ENCODE data around the gene ZNF100.
"Not testable (repeated sequence)": the region's sequence is repeated elsewhere in the genome, so short reads cannot be mapped to it uniquely, and the experiment has no call there.

Gene ZNF100

DNA sequence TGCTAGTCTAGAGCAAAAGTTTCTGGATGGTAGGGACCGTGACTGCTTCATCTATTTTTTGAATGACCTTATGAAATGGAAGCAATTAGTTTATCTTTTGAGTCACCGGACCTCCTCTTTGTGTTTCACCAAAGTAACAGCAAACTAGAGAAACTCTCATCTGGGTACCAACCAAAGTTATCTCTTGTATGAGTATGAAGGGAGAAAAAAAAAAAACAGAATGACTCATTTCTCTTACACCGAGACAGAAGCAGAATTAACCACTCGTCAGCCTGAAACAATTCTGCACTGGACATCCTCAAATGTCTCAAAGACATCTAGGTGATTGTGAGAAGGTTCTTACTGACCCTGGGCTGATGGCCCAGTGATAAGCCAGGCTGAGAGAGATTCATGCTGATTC is 18.3 kb downstream of the ZNF100 start:
- Histone ChIP-seq H3K4me3 (ENCODE audit: low read length) (no peak overlapping the region), H3K27ac (ENCODE audit: low read length) (no peak overlapping the region), H3K9me3 (ENCODE audit: insufficient read depth, low read length) (peaks cover 24% of the 10 kb centered on the region; the same call in 1 of the 2 replicates), H3K36me3 (replicated peaks; ENCODE audit: low read depth, low read length) (peaks cover 93% of the 10 kb centered on the region), H3K4me2 (ENCODE audit: low read length) (no peak overlapping the region), H4K20me1 (ENCODE audit: insufficient read depth, low read length) (0 out of 2 replicates have a peak, but pooled peaks cover 4% of the 10 kb centered on the region), H3K27me3 (ENCODE audit: low read depth, low read length) (no peaks in the 10 kb centered on the region), H3K9ac (ENCODE audit: low read length) (no peak overlapping the region), H3K4me1 (ENCODE audit: low read length) (no peaks in the 10 kb centered on the region), H3K79me2 (ENCODE audit: low read length) (peaks cover 66% of the 10 kb centered on the region), H2AFZ (ENCODE audit: low read depth, low read length) (no peak overlapping the region)
- TF ChIP-seq CTCF (IDR thresholded peaks at IDR 0.05; ENCODE audit: low read depth, low read length) (no peak), EZH2phosphoT487 (IDR thresholded peaks at IDR 0.05; ENCODE audit: low read depth) (no peak)

GRCh38 chr19:21748088-21748487 is 19.3 kb downstream of the ZNF100 start:
- H3K9me3 ChIP-seq (ENCODE audit: insufficient read depth, low read length) = peaks cover 24% of the 10 kb centered on the region; the same call in 1 of the 2 replicates
- H3K27ac ChIP-seq (ENCODE audit: low read length) = no peak overlapping the region
- H3K4me1 ChIP-seq (ENCODE audit: low read length) = no peaks in the 10 kb centered on the region
- no peaks in the 10 kb centered on the region for H3K27me3 ChIP-seq (ENCODE audit: low read depth, low read length)
- H4K20me1 ChIP-seq (ENCODE audit: insufficient read depth, low read length) = 0 out of 2 replicates have a peak, but pooled peaks cover 4% of the 10 kb centered on the region
- no peak overlapping the region for H3K4me3 ChIP-seq (ENCODE audit: low read length)
- TF ChIP-seq EZH2phosphoT487 (IDR thresholded peaks at IDR 0.05; ENCODE audit: low read depth) (no peak), CTCF (IDR thresholded peaks at IDR 0.05; ENCODE audit: low read depth, low read length) (no peak)
- no peak overlapping the region for H2AFZ ChIP-seq (ENCODE audit: low read depth, low read length)
- peaks cover 63% of the 10 kb centered on the region for H3K79me2 ChIP-seq (ENCODE audit: low read length)
- no peak overlapping the region for H3K4me2 ChIP-seq (ENCODE audit: low read length)
- H3K9ac ChIP-seq (ENCODE audit: low read length) = no peak overlapping the region
- H3K36me3 ChIP-seq (replicated peaks; ENCODE audit: low read depth, low read length) = peaks cover 89% of the 10 kb centered on the region

GRCh38 chr19:21740559-21740958 is 26.8 kb downstream of the ZNF100 start:
- H3K4me1 ChIP-seq (ENCODE audit: low read length) = no peaks in the 10 kb centered on the region
- peaks cover 7% of the 10 kb centered on the region for H3K9me3 ChIP-seq (ENCODE audit: insufficient read depth, low read length)
- H3K79me2 ChIP-seq (ENCODE audit: low read length) = no peaks in the 10 kb centered on the region; the same call in 1 of the 2 replicates
- no peaks in the 10 kb centered on the region for H4K20me1 ChIP-seq (ENCODE audit: insufficient read depth, low read length)
- no peak overlapping the region for H2AFZ ChIP-seq (ENCODE audit: low read depth, low read length)
- H3K27ac ChIP-seq (ENCODE audit: low read length) = no peak overlapping the region
- H3K9ac ChIP-seq (ENCODE audit: low read length) = no peak overlapping the region
- no peaks in the 10 kb centered on the region for H3K27me3 ChIP-seq (ENCODE audit: low read depth, low read length)
- no peak overlapping the region for H3K4me3 ChIP-seq (ENCODE audit: low read length)
- H3K4me2 ChIP-seq (ENCODE audit: low read length) = no peak overlapping the region
- peaks cover 71% of the 10 kb centered on the region for H3K36me3 ChIP-seq (replicated peaks; ENCODE audit: low read depth, low read length)
- no peak for TF ChIP-seq CTCF (IDR thresholded peaks at IDR 0.05; ENCODE audit: low read depth, low read length)
- TF ChIP-seq EZH2phosphoT487 (IDR thresholded peaks at IDR 0.05; ENCODE audit: low read depth) = no peak

DNA sequence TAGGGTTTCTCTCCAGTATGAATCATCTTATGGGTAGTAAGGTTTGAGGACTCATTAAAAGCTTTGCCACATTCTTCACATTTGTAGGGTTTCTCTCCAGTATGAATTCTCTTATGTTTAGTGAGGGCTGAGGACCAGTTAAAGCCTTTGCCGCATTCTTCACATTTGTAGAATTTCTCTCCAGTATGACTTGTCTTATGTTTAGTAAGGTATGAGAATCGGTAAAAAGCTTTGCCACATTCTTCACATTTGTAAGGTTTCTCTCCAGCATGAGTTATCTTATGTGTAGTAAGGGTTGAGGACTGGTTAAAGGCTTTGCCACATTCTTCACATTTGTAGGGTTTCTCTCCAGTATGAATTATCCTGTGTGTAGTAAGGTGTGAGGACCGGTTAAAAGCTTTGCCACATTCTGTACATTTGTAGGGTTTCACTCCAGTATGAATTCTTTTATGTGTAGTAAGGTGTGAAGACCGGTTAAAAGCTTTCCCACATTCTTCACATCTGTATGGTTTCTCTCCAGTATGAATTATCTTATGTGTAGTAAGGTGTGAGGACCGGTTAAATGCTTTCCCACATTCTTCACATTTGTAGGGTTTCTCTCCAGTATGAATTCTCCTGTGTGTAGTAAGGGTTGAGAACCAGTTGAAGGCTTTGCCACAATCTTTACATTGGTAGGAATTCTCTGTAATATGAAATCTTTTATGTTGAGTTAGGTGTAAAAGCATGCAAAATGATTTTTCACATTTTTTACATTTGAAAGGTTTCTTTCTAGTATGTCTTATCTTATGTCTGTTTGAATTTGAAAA is 40.2 kb downstream of the ZNF100 start:
- not testable (repeated sequence) for H3K27ac ChIP-seq (ENCODE audit: low read length); H3K4me3 ChIP-seq (ENCODE audit: low read length); H3K4me1 ChIP-seq (ENCODE audit: low read length); H3K79me2 ChIP-seq (ENCODE audit: low read length); H3K27me3 ChIP-seq (ENCODE audit: low read depth, low read length); H2AFZ ChIP-seq (ENCODE audit: low read depth, low read length); H4K20me1 ChIP-seq (ENCODE audit: insufficient read depth, low read length); H3K4me2 ChIP-seq (ENCODE audit: low read length); H3K9ac ChIP-seq (ENCODE audit: low read length)
- H3K36me3 ChIP-seq (replicated peaks; ENCODE audit: low read depth, low read length) = peaks cover 73% of the 10 kb centered on the region
- H3K9me3 ChIP-seq (ENCODE audit: insufficient read depth, low read length) = peaks cover 34% of the 10 kb centered on the region
